Stimulated activated CD4-positive, alpha-beta T cell treated with anti-CD3 and anti-CD28 coated beads, Interleukin-4, amount 100 ng/mL, for 4 hours (primary cell): ENCODE measurements around the gene TSPAN16.

Experiments used
- DNase-seq, 2 experiments: peaks; one replicate each; pipeline ENCODE4 v3.0.0-alpha.2; 2020

Gene TSPAN16, protein sequence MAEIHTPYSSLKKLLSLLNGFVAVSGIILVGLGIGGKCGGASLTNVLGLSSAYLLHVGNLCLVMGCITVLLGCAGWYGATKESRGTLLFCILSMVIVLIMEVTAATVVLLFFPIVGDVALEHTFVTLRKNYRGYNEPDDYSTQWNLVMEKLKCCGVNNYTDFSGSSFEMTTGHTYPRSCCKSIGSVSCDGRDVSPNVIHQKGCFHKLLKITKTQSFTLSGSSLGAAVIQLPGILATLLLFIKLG

GRCh38 chr19:11295665-11296245 lies at the start of gene TSPAN16:
Gene TSPAN16 (plus strand): TSS chr19:11296160. CDS start chr19:11296298, 138 bp downstream.
- DNase-seq = no peak

DNA sequence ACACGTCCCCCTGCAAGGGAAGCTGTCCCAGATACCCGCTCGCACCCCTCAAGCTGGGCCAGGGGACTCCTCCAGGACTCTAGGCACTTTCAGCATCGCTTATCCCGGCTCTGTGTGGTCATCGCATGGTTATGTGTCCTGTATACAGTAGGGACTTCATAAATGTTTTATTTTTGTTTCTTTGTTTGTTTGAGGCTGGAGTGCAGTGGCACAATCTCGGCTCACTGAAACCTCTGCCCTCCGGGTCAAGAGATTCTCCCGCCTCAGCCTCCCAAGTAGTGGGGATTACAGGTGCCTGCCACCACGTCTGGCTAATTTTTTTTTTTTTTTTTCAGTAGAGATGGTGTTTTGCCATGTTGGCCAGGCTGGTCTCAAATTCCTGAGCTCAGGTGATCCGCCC lies 49.0 kb upstream of the TSPAN16 start:
- no peak for DNase-seq

- DNase-seq = no peak
These were observed 48.6 kb upstream of the TSPAN16 start for GRCh38 chr19:11247391-11247790.

DNA sequence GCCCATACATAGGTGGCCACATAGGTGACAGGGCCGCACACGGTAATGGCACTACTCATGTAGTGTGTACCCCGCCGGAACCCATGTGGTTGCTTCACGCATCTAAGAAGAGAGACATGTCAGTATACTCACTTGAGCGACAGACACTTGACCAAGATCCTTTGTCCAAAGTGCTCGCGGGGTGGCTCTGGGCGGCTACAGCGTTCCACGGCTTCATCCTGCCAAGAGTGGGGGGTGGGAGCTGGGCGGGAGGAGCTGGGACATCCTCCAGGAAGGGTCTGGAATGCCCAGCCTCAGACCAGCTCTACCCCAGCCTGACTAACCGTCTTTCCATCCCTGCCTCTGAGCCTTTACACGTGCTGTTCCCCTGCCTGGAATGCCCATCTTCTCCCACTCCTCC lies 48.0 kb upstream of the TSPAN16 start:
- no peak for DNase-seq

DNA sequence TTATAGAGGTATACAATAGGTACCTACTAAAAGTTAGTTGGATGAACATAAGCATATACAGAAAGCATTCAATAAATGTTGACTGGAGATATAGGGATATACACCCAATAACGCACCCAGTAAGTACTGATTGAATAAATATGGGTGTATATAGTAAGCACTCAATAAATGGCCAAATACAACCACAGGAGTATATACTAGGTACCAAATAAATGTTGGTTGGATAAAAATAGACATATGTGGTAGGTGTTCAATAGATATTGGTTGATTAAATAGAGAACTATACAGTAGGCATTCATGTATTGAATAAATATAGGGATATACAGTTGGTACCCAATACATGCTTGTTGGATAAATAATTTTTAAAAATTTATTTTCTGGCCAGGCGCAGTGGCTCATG lies 47.1 kb upstream of the TSPAN16 start:
- DNase-seq = no peak

- DNase-seq = no peak
These were observed 44.7 kb upstream of the TSPAN16 start for GRCh38 chr19:11251217-11251616.

DNA sequence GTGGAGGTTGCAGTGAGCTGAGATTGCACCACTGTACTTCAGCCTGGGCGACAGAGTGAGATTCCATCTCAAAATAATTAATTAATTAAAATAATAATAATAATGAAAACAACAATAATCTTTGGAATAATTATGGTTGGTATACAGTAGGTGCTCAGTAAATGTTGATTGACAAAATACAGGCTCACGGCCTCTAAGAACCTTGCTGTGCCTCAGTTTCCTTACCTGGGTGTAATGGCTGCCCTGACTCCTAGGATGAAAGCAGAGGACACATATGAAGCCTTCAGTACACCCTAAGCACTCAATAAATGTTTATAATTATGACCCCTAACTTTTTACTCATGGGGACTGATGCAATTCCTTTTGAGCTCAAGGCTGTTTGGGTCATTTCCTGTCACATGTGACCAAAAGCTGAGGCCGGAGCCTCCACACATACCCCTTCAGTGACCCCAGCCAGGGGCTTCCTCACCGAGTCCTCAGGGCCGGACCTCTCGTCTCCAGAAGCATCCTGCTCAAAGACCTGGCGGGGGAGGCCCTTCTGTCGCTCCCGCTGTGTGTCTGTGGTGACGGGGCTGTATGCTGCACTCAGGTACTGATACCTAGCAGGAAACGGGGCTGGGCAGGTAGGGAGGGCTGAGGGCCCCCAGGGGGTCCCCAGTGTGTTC lies 44.2 kb upstream of the TSPAN16 start:
- DNase-seq = no peak

- no peak for DNase-seq
These were observed 43.1 kb upstream of the TSPAN16 start for GRCh38 chr19:11252665-11253355.

- no peak for DNase-seq
These were observed 41.3 kb upstream of the TSPAN16 start for GRCh38 chr19:11254666-11255065.

DNA sequence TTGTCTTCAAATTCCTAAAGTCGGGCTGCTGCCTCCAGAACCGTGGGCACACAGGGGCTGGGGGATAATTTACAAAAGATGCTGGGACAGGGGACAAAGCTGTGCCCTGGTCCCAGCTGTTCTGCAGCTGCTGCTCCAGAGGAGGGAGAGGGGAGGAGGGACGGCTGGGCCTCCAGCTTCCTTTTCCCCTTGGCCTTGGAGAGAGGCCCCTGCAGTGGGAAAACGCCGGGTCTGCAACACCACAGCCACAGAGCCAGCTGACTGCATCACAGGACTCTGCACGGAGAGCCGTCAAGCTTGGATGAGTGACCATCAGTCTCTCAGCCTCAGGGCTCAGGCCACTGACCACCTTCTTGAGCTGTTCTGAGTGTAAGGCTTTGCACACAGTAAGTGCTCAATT lies 39.8 kb upstream of the TSPAN16 start:
- no peak for DNase-seq

DNA sequence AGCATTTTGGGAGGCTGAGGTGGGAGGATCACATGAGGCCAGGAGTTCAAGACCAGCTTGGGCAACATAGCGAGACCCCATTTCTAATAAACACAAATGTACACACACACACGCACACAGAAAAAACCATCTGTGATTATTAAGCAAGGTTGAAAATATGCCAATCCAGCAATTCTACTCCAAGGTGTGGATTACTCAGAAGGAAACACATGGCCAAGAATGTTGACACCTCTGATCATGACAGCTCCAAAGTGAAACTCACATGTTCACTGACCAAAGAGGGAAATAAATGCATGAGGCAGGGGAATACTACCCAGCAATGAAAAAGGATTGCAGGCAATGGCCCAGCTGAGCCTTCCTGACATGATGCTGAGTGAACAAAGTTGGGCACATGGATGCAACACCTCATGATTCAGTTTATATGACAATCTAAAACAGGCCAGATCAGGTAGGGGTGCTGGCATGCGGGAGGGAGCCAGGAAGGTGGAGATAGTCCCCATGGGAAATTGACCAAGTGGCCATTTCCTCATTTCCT lies 38.0 kb upstream of the TSPAN16 start:
- no peak for DNase-seq

DNA sequence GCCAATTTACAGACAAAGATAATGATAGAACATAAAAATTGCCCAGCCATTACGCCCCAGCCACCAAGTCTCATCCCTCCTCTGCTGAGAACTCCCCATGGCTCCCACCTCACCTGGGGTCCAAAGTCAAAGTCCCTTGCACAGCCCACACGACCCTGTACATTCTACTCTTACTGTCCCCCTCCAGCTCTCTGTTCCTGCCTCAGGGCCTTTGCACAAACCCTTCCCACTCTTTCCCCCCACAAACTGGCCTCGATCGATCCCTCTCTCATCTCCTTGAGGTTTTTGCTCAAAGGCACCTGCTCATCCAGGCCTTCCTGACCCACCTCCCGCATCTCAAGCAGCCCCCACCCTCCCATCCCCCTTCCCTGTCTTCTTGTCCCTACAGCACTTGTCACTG lies 35.0 kb upstream of the TSPAN16 start:
- DNase-seq = no peak

GRCh38 chr19:11261431-11261970 lies 34.5 kb upstream of the TSPAN16 start:
- no peak for DNase-seq

DNA sequence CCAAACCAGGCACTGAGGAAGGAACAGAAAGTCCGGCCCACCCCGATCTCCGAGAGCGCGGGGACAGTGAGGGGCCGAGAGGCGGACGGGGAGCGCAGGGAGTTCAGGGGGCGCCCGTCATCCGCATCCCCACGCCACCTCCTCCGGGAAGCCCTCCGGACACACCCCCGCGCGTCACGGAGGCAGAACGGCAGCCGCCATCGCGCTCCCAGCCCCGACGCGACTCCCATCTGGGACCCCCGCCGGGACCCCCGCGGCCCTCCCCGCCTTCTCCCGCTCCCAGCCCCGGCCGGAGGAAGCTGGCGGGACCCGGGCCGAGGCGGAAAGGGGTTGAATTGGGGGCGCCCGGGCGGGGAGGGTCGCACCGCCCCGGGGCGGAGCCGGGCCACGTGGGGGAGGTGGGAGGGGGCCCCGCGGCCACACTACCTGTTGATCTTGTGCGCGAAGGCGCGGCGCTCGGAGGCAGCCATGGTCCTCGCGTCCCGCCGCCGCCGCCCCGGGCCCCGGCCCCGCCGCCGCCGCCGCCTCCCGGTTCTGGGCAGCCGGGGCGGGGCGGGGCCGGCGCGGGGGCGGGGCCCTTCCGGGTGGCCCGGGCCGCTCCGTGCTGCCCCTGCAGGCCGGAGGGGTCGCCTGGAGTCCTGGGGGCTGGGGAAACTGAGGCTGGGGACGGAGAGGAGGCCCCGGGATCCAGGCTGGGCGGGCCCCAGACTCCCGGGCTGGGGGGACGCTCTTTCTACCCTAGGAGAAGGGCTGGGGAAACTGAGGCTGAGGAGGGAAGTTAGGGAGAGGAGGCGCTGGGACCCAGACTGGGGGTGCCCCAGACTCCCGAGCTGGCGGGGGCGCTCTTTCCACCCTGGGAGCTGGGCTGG lies 33.8 kb upstream of the TSPAN16 start, which contains the start of gene DOCK6:
Gene DOCK6, minus strand, starts transcription at position 554 of the 869 bp plus-strand sequence. Its CDS starts 84 bp downstream, at position 470.
- DNase-seq = peak; percentile 15 to 43

DNA sequence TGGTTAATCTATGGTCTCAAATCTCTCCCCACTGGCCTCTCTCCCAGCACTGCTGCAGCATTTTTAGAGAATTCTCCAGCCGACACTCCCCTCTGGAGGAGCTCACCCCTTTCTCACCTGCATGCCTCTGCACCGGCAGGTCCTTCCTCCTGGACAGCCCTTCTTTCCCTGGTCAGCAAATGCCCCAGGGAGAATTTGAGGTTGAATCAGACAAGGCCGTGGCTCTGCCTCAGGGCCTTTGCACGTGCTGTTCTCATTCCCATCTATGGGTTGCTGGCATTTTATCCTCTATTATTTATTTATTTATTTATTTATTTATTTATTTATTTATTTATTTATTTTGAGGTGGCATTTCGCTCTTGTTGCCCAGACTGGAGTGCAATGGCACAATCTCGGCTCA lies 32.2 kb upstream of the TSPAN16 start:
- DNase-seq = no peak

DNA sequence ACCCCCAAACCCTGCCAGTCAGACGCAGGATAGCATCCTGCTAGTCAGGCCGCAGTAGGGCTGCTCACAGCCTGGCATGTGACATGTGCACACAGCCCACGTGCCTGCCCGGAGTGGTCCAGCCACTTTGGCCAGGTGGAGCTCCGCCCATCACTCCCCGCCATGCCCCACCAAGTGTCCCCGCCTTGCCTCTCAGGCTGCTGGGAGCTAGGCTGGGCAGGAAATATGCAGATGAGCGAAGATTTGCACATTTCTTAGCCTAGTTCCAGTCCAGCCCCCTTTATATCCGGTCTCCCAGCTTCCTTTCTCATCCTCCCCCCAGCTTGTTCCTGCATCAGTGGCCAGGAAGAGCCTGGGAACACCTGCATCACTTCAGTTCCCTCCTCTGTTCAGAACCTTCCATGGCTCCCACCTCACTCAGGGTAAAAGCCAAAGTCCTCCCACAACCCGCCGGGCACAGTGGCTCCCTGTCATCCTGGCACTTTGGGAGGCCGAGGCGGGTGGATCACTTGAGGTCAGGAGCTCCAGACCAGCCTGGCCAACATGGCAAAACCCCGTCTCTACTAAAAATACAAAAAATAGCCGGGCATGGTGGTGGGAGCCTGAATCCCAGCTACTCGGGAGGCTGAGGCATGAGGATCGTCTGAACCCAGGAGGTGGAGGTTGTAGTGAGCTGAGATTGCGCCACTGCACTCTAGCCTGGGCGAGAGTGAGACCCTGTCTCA lies 31.3 kb upstream of the TSPAN16 start:
- no peak for DNase-seq

GRCh38 chr19:11265177-11265784 lies 30.7 kb upstream of the TSPAN16 start:
- DNase-seq = no peak

DNA sequence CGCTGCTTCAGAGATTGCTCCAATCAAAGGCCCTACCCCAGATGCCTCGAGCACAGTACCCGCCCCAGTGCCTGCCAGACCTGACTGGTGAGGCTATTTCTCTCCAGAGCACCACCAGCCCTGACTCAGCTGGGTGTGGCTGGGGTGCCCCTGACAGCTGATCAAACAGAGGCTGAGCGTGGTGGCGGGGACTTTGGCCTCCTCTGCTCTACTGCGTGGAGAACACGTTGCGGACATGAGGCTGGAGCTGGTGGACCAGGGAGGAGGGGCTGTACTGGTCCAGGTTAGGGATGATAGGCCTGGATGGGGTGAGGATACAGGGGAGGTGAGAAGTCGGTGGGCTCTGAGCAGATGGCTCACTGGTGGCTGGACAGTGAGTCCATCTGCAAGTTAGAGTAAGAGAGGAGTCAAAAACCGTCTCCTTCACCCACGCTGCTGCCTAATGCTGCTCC lies 30.1 kb upstream of the TSPAN16 start:
- no peak for DNase-seq

DNA sequence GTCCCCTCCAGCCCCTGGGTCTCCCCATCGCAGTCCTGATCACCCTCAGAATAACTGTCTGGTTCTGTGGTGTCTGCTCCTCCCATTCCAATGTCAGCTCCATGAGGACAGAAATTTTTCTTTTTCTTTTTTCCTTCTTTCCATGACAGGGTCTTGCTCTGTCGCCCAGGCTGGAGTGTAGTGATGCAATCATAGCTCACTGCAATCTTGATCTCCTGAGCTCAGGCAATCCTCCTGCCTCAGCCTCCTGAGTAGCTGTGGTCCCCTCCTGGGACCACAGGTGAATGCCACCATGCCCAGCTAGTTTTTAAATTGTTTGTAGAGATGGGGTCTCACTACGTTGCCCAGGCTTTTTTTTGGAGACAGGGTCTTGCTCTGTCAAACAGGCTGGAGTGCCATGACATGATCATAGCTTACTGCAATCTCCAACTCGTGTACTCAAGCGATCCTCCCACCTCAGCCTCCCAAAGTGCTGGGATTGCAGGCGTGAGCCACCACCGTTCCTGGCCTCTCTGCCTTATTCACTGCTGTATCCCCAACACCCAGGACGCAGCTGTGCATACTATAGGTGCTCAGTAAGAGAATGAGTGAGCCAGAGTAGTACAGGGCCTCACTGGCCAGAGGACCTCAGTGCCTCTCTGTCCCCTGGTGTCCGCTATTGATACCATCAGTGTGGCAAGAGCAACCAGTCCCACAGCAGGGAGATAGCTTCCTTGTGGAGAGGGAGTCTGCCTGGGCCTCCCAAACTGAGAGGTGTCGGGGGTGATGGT lies 28.5 kb upstream of the TSPAN16 start:
- no peak for DNase-seq

DNA sequence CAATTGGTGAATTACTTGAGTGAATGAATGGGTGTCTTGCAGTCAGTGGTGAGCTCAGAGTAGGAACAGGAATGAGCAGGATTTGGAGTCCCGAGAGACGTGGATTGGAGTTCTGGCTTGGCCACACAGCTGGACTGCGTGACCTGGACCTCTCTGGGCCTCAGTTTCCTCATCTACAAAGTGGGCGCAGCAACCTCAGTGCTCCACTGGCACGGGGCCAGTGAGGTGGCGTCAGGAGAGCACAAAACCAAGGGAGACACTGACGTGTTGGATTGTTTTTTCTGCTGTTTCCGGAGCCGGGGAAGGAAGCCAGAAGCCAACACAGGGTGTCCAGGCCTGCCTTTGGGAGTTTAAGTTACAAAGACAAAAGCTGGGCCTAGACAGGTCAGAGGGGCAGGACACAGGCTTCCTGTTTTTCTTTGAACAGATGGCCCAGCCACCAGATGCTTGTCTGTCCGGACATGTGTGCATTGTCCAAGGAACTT lies 27.1 kb upstream of the TSPAN16 start:
- DNase-seq = no peak
